ENCODE measurements around the gene LBHD2.
"Not testable (repeated sequence)": the region's sequence is repeated elsewhere in the genome, so short reads cannot be mapped to it uniquely, and the experiment has no call there.

Gene LBHD2

GRCh38 chr14:103084021-103084919, at the start of gene LBHD2:
LBHD2 (plus strand) TSS chr14:103084210; CDS start chr14:103086013, 1,803 bp downstream.
- DNase-seq (ENCODE audit: low read depth in 2 of 2): no peak

- DNase-seq (ENCODE audit: low read depth in 2 of 2): no peak
Observed at GRCh38 chr14:103041464-103041863, 42.5 kb upstream of the LBHD2 start.

- no peak for DNase-seq (ENCODE audit: low read depth in 2 of 2)
Observed at GRCh38 chr14:103043257-103044015, 40.6 kb upstream of the LBHD2 start.

- DNase-seq (ENCODE audit: low read depth in 2 of 2): no peak
Observed at GRCh38 chr14:103045371-103045869, 38.6 kb upstream of the LBHD2 start.

- not testable (repeated sequence) for DNase-seq (ENCODE audit: low read depth in 2 of 2)
Observed at GRCh38 chr14:103047453-103047852, 36.6 kb upstream of the LBHD2 start.

- no peak for DNase-seq (ENCODE audit: low read depth in 2 of 2)
Observed at GRCh38 chr14:103050935-103051334, 33.1 kb upstream of the LBHD2 start.

GRCh38 chr14:103052407-103052806, 31.6 kb upstream of the LBHD2 start:
- no peak for DNase-seq (ENCODE audit: low read depth in 2 of 2)

GRCh38 chr14:103055695-103056094, 28.3 kb upstream of the LBHD2 start:
- no peak for DNase-seq (ENCODE audit: low read depth in 2 of 2)

- DNase-seq (ENCODE audit: low read depth in 2 of 2): no peak
Observed at GRCh38 chr14:103056322-103057027, 27.5 kb upstream of the LBHD2 start.

- no peak for DNase-seq (ENCODE audit: low read depth in 2 of 2)
Observed at GRCh38 chr14:103057028-103057371, 27.0 kb upstream of the LBHD2 start.

GRCh38 chr14:103057372-103058163, 26.4 kb upstream of the LBHD2 start, which contains the start of gene CDC42BPB:
CDC42BPB (minus strand) TSS chr14:103057549; CDS start chr14:103057173, 376 bp downstream.
- peak; percentile 21 to 25 for DNase-seq (ENCODE audit: low read depth in 2 of 2)

- DNase-seq (ENCODE audit: low read depth in 2 of 2): no peak
Observed at GRCh38 chr14:103058164-103059055, 25.6 kb upstream of the LBHD2 start.

GRCh38 chr14:103059556-103059955, 24.5 kb upstream of the LBHD2 start:
- DNase-seq (ENCODE audit: low read depth in 2 of 2): no peak

- DNase-seq (ENCODE audit: low read depth in 2 of 2): no peak
Observed at GRCh38 chr14:103061482-103061976, 22.5 kb upstream of the LBHD2 start.

- no peak for DNase-seq (ENCODE audit: low read depth in 2 of 2)
Observed at GRCh38 chr14:103064436-103064835, 19.6 kb upstream of the LBHD2 start.

- DNase-seq (ENCODE audit: low read depth in 2 of 2): no peak
Observed at GRCh38 chr14:103064978-103065377, 19.0 kb upstream of the LBHD2 start.

GRCh38 chr14:103065861-103066260, 18.1 kb upstream of the LBHD2 start:
- DNase-seq (ENCODE audit: low read depth in 2 of 2): no peak

GRCh38 chr14:103066399-103066798, 17.6 kb upstream of the LBHD2 start:
- no peak for DNase-seq (ENCODE audit: low read depth in 2 of 2)

GRCh38 chr14:103067231-103067954, 16.6 kb upstream of the LBHD2 start:
- no peak for DNase-seq (ENCODE audit: low read depth in 2 of 2)

Data from stimulated activated CD4-positive, alpha-beta T cell treated with anti-CD3 and anti-CD28 coated beads, Interleukin-15, amount 100 ng/mL, for 48 hours (primary cell).